Measurements from ENCODE around the gene CYP2D6.
"Not testable (repeated sequence)": the region's sequence is repeated elsewhere in the genome, so short reads cannot be mapped to it uniquely, and the experiment has no call there.

CYP2D6 gene

GRCh38 chr22:42130639-42131431 is at the start of gene CYP2D6:
TSS of gene CYP2D6 (minus strand) at chr22:42130810. CDS start at chr22:42130791, 19 bp downstream.
- not testable (repeated sequence) for DNase-seq (ENCODE audit: low read depth); H3K4me3 ChIP-seq (ENCODE audit: low read length)

- no peak for DNase-seq (ENCODE audit: low read depth)
- H3K4me3 ChIP-seq (ENCODE audit: low read length): no peak overlapping the region
- TF ChIP-seq, protein P1, sequence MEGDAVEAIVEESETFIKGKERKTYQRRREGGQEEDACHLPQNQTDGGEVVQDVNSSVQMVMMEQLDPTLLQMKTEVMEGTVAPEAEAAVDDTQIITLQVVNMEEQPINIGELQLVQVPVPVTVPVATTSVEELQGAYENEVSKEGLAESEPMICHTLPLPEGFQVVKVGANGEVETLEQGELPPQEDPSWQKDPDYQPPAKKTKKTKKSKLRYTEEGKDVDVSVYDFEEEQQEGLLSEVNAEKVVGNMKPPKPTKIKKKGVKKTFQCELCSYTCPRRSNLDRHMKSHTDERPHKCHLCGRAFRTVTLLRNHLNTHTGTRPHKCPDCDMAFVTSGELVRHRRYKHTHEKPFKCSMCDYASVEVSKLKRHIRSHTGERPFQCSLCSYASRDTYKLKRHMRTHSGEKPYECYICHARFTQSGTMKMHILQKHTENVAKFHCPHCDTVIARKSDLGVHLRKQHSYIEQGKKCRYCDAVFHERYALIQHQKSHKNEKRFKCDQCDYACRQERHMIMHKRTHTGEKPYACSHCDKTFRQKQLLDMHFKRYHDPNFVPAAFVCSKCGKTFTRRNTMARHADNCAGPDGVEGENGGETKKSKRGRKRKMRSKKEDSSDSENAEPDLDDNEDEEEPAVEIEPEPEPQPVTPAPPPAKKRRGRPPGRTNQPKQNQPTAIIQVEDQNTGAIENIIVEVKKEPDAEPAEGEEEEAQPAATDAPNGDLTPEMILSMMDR (IDR thresholded peaks at IDR 0.05; ENCODE audit: insufficient read depth, low read depth, low read length, missing control alignments): no peak
These were observed 49.0 kb upstream of the CYP2D6 start for GRCh38 chr22:42179616-42180015.

- no peak overlapping the region for H3K4me3 ChIP-seq (ENCODE audit: low read length)
- no peak for DNase-seq (ENCODE audit: low read depth)
- TF ChIP-seq, protein P1 (IDR thresholded peaks at IDR 0.05; ENCODE audit: insufficient read depth, low read depth, low read length, missing control alignments): no peak
These were observed 48.4 kb upstream of the CYP2D6 start for GRCh38 chr22:42178910-42179519.

GRCh38 chr22:42177891-42178336 is 47.3 kb upstream of the CYP2D6 start:
- TF ChIP-seq, protein P1 (IDR thresholded peaks at IDR 0.05; ENCODE audit: insufficient read depth, low read depth, low read length, missing control alignments): no peak
- no peak overlapping the region for H3K4me3 ChIP-seq (ENCODE audit: low read length)
- DNase-seq (ENCODE audit: low read depth): no peak

DNA sequence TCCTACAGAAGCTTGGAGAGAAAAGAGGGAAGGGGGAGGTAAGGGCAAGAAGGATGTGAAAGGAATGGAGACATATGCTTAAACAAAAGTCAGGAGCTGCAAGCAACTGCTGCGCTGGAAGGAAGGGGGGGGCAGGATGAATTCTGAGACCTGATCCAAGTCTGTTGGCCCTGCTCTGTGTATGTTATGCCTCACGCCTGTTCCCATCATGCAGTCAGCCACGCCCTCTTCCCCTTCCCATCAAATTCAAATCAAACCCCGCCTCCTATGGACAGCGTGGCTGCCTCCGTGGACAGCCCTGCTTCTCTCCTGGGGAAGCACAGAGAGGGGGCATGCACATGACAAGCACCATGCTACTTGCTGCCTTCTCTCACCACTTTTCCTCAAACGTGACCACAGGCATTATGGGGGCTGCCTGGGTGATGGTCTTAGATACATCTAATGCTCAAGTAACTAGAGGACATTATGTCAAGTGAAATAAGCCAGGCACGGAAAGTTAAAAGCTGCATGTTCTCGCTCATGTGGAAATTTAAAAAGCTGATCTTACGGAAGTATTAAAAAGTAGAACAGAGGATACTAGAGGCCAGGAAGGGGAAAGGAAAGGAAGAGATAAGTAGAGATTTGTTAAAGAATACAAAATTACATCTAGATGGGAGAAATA is 45.8 kb upstream of the CYP2D6 start:
- no peak overlapping the region for H3K4me3 ChIP-seq (ENCODE audit: low read length)
- TF ChIP-seq, protein P1 (IDR thresholded peaks at IDR 0.05; ENCODE audit: insufficient read depth, low read depth, low read length, missing control alignments): no peak
- DNase-seq (ENCODE audit: low read depth): no peak

GRCh38 chr22:42174062-42174461 is 43.5 kb upstream of the CYP2D6 start:
- TF ChIP-seq, protein P1 (IDR thresholded peaks at IDR 0.05; ENCODE audit: insufficient read depth, low read depth, low read length, missing control alignments): no peak
- DNase-seq (ENCODE audit: low read depth): no peak
- no peak overlapping the region for H3K4me3 ChIP-seq (ENCODE audit: low read length)

- no peak overlapping the region for H3K4me3 ChIP-seq (ENCODE audit: low read length)
- no peak for DNase-seq (ENCODE audit: low read depth)
- TF ChIP-seq, protein P1 (IDR thresholded peaks at IDR 0.05; ENCODE audit: insufficient read depth, low read depth, low read length, missing control alignments): no peak
These were observed 42.7 kb upstream of the CYP2D6 start for GRCh38 chr22:42173183-42173926.
